GM15510 (cell line): ENCODE measurements around the gene SMYD3.

Experiments used
- POLR2A ChIP-seq: IDR thresholded peaks from 3 replicates; pipeline ENCODE4 v1.6.1; 2011; ENCODE audit warnings: borderline replicate concordance; ENCODE audit not compliant: insufficient read length; ENCODE audit errors: extremely low read depth

The SMYD3 gene

DNA sequence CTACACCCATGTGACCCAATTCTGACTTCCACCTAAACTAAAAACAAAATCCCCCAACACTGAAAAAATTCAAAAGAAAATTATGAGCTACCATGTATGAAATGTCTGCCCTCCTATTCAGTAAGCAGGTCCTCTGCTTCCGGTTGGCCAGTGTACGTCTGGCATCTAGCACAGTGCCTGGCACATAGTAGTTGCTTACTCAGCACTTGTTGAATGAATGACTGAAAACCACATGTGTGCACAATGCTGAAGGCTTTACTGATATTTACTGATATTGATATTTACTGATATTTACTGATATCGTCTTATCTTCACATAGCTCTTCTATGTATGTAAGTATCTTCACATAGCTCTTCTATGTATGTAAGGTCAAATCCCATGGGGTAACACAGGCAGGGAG, 642.2 kb downstream of the SMYD3 start:
- TF ChIP-seq POLR2A: no peak

DNA sequence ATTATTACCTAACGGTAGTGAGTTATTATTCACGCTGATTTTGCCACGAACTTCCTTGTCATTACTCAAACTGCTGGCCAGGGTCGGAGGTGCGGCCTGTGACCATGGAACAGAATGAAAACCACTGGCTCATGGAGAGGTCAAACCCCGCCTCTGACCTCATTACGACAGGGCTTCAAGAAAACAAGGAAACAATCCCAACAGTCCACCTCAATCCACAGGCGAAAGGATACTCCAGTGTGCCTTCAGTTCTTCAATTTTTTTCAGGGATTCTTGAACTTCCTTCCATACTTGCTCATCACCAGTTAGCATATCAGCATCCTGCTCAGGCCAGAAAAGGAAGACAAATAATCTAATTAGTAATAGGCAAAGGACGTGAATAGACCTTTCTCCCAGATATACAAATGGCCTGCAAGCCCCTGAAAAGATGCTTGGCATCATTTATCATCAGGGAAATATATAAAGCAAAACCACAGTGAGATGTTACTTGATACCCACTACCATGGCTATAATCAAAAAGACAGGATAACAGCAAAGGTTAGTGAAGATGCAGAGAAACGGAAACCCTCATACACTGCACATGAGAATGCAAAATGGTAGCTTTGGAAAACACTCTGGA, 643.4 kb downstream of the SMYD3 start:
- TF ChIP-seq POLR2A: no peak

DNA sequence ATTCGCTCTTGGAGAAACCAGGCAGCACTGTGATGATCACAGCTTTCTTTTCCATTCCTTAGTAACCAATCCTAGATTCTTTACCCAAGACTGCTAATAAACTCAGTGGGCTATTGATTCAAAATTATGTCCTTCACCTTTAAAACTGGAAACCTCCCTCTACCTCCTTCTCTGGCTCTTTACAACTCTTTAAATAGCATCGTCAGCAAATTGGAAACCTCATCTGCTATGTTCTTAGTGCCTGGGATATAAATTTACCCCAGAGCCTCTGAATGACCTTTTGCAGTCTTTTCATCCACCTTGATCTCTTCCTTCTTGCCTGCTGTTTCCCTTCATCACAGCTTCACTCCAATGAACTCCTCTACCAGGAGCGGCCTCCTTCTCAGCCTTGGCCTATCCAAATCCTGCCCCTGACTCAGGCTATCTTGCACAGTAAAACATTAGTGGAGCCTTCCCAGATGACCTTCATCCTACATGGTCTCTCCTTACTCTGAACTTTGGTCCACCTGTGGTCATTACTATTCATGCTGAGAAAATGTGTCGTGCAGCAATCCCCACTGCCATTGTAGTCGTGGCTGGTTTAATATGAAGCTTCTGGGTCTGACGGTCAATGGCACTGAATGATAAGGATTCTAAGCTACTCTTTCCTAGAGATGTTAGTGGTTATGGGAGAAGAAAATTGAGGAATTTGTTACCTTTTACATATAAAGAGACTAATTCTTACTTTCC, 644.1 kb downstream of the SMYD3 start:
- TF ChIP-seq POLR2A: no peak

DNA sequence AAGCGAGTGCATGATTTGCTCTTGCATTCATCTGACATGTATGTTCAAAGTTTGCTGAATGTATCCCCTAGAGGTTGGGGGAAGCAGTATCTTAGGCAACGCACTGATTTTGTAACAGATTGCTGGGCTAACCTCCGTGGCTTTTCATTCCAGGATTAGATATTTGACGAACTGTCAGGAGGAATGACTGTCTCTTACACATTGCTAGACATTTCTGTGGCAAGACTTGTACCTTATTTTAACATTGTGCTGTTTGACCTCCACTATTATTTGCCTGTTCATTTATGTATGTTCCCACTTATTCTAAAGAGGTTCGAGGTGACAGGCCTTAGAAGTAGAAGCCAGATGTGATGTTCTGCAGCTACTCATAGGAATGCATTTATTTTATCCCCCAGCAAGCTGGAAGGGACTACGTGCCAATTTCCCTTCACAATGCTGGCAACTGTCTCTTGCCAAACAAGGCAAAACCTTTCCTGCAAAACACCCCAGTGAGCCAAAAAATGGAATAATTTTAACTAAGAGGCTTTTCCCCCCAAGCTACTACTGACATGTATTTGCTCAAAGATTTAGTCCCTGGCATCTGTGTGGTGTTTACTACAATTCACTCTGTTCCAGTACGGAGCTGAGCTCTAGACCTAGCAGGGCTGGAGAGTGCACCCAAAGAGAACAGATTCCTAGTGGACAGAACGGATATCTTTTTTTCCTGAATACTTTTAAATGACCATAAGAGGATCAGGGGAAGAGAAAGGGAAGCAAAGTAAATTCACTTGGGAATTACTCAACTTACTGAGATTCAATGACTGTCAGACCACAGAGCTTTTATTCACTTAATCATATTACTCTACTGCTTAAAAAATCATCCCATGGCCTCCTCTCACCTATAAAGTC, 646.2 kb downstream of the SMYD3 start:
- no peak for TF ChIP-seq POLR2A

DNA sequence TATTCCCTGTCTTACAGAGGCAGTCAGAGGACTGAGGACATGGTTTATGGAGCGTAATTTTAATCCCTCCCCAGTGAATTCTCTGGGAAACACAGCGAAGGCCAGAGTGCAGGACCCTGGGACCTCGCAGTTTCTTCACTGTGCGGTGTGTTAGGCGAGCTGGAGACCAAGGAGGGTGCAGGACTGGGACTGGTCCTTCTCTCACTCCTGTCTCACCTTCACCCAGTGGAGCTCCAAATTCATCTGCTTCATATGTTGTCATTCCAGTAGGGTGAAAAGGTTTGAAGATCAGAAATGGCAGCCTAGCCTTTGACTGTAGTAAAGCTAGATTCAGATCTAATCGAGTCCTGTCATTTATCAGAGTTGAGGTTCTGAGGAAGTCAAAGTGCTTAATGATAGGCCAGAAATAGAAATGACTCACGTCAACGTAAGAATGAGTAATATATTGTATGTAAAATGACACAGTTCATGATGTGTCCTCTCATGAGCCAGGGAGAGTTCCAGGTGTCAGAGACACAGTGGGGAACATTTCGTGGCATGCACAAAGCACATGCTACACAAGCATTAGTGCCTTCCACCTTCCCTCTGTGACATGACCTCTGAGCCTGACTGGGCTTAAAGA, 647.5 kb downstream of the SMYD3 start:
- TF ChIP-seq POLR2A: no peak

DNA sequence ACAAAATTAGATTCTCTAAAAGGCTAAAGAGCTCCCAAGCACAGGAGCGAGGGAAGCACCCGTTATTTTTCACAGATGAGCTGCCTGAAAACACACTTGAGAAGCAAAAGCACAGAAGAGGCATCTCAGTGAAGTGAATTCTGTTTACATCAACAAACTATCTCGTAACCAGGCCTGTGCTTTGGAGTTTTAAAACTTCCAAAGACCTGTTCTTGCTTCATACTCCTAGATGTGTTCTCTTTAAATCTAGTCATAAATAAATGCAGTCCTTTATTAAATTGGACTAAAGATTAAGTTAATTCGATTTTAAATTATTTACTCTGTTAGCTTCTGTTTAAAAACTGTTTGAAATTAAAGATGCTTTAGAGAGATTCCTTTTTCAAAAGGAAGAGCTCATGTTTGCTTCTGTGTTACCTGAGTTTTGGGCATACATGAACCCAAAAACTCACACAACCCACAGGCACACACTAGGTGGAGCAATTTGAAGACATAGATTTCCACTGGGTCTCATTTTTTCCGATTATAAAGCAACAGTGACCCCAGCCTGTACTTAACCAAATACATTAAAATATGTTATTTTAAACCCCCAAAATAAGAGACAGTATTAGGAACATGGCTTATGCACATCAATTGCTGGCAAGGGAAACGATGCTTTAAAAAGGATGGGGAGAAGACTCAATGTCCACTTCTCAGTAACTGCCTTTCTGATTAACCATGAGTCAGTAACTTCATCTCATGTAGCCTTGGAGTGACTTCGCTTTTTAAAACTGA, 648.2 kb downstream of the SMYD3 start:
- no peak for TF ChIP-seq POLR2A

DNA sequence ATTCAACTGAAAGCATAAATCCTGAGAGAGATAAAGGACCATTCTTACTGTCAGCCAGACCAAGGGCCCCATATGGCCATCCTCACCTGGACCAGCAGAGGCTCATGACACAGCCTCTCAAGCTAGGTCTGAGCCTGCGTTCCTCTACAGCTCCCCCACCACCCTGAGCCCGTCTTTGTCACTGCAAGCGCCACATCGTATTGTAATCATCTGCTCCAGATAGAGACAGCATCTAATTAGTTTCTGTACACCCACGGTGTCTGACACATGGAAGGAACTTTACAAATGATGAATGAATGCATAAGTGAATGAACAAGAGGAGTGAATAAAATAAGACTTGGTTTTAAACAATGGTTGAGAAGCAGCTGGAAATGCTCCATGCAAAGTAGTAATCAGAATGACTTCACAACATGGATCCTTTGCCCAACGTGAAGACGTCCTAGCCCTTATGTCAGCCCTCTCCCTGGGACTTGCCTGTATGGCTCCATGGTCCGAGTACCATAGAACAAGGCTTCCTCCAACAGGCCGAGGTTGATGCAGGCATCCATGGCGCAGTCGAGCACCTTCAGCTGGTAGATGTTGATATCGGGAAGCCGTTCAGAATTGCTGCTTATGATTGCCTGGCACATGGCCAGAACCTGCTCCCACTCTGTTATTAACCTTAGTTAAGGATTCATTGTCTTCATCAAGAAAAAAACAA, 648.9 kb downstream of the SMYD3 start:
- no peak for TF ChIP-seq POLR2A

DNA sequence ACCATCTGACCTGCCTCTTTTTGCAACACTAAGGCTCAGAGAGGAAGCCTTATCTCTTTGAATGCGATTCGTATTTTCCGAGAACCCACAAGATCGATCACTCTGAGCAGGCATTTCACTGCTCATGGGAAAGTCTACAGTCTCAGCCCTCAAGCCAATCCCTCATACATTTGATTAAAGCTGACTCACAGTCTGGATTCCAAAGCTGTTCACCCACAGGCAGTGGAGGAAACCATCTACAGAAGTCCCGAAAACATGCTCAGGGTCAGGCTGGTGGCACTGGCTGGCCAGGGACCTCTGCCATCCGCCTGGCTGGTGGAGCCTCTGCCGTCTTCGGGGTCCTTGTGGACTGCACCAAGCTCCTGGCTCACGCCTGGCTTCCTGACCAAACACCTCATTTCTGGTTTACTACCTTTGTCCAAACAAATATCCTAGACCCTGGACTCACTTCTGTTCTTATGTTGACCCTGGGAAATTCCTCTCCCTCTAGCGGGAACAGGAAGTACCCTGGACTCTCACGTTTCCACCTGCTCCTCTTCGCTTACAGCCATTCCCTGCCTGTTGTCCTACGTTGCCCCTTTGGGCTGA, 650.0 kb downstream of the SMYD3 start:
- TF ChIP-seq POLR2A: no peak

DNA sequence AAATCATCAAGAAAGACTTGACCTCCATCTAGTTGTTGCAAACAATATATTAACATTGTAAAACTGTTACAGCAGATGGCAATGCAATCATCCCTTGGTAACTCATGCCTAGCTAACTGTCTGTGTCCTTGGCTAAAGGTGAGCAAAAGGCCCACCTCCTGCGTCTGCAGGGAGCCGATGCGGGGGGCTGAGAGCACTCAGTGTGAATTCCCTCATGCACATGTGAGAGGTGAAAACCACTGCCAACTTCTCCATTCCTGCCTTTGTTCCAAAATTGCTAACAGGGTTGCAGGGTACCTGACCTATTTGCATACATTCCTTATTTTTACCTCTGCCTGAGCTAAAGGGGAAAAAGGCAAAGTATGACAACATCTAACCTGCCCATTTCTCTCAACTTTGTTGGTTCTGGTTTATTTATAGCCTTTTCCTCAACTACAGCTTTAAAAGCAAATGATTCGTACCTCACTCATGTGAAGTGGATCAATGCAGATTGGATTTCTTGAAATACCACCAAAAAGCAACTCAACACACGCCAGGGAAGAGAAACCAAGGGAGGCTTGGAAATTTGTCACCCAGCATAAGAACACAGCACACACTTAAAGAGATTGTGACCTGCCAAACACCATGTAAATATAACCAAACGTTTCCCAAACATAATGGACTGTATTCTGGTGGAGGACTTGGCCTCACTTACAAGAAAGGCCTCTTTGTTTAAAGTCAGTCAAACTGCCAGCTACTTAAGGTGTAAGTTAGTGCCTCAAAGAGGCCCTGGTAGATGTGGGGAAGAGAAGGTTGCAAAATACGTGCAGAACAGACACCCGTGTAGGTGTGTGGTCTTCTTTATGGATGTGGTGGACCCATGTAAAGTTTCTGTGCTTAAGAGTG, 651.0 kb downstream of the SMYD3 start:
- no peak for TF ChIP-seq POLR2A

DNA sequence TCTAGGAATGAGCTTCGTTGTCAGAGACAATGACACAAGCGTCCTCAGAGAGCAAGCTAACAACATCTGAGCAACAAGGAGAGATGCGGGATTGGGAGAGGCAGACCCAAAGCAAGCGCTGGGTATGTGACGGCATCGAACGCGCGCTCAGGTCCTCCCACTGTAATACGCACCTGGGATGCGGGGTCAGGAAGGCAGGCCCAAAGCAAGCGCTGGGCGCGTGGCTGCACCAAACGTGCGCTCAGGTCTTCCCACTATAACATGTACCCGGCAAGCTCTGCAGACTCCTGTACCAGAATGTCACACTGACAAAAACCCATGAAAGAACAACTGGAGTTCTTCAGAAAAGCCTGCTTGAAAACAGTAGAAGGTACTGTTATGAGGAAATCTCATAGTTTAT, 653.8 kb downstream of the SMYD3 start:
- no peak for TF ChIP-seq POLR2A

DNA sequence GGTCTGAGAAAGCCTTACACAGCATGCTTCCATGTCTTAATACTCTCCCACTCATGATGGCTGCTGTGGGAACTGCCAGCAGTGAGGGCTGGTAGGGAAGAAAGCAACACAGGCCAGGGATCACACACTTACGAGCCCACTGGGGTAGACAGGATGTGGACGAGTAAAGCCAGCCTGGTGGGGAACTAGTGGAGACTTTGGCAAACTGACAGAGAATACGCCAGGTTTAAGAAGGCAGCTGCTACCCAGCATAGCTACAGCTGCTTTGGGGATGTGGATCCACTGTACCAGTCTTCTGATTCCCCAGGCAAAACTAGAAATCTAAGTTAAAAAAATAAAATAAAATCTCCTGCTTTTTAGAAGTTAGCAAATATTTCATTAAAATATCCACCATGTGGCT, 664.0 kb downstream of the SMYD3 start:
- TF ChIP-seq POLR2A: no peak

DNA sequence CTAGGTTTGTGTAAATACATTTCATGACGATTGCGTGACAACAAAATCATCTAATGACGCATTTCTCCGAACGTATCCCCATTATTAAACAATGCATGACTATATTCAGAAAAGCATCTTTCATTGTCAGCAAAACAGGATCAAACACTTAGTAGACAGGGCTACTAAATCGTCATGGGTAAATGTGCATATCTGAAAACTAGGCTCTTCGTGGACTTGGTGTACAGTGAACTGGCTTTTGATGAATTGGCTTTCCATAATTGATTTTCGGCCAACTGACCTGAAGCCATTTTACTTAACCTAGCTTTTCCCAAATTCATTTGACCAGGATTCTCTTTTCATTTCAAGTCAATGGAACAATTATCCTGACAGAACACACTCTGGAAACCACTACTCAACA, 665.0 kb downstream of the SMYD3 start:
- no peak for TF ChIP-seq POLR2A

DNA sequence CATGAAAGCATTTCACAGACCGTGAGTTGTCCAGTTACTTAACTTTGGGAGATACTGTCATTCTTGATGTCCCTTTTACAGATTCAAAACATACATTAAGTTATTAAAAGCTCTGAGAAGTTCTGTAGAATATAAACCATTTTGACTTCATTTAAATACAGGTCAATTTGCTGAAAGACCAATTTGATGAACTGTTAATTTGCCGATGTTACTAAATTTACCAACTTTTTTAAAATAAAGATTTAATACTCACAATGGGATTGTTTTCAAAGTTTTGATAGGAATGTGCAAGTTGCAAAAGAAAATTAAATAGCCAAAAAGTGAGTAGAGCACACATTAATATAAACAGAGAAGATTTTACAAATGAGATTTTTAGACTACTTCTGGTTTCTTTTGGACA, 666.1 kb downstream of the SMYD3 start:
- no peak for TF ChIP-seq POLR2A

DNA sequence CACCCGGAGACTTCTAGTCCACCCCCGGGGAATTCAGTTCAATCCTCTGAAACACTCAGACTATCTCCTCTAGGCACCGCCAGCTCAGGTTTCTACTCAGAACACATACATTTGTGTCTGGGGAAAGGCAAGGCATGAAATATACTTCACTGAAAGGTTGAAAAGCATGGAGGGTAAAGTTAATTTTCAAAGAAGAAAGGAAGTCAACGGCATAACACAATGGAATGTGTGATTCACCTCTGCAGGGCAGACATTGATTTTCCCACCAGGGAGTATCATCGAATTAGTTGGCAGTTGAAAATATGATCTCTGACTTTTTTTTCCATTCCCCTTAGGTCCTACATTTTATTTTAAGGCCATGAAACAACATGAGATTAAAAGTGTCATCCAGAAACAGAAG, 669.4 kb downstream of the SMYD3 start:
- no peak for TF ChIP-seq POLR2A
